ENCODE measurements around the gene POU2F1.
"Not testable (repeated sequence)": the region's sequence is repeated elsewhere in the genome, so short reads cannot be mapped to it uniquely, and the experiment has no call there.

POU2F1 gene

GRCh38 chr1:167221126-167221737, 546 bp downstream of the POU2F1 start:
- H3K4me3 ChIP-seq (ENCODE audit: low read depth, low read length) = peak overlapping the region; percentile 87
- in situ Hi-C loops (cut with HindIII; ENCODE audit: low sequenced_read_pairs) = no loop called here
- DNase-seq (ENCODE audit: low read depth, low spot score) = no peak
- TF ChIP-seq CTCF (IDR thresholded peaks at IDR 0.05; ENCODE audit: low read depth, low read length) = no peak

- H3K4me3 ChIP-seq (ENCODE audit: low read depth, low read length) = peak overlapping the region; percentile 87
- in situ Hi-C loops (cut with HindIII; ENCODE audit: low sequenced_read_pairs) = no loop called here
- no peak for TF ChIP-seq CTCF (IDR thresholded peaks at IDR 0.05; ENCODE audit: low read depth, low read length)
- peak; percentile 82 for DNase-seq (ENCODE audit: low read depth, low spot score)
Measured at GRCh38 chr1:167221738-167222610, 1.3 kb downstream of the POU2F1 start.

- H3K4me3 ChIP-seq (ENCODE audit: low read depth, low read length) = no peak overlapping the region
- in situ Hi-C loops (cut with HindIII; ENCODE audit: low sequenced_read_pairs) = no loop called here
- peak; percentile 61 for DNase-seq (ENCODE audit: low read depth, low spot score)
- TF ChIP-seq CTCF (IDR thresholded peaks at IDR 0.05; ENCODE audit: low read depth, low read length) = no peak
Measured at GRCh38 chr1:167223144-167224103, 2.7 kb downstream of the POU2F1 start.

- in situ Hi-C loops (cut with HindIII; ENCODE audit: low sequenced_read_pairs); H3K4me3 ChIP-seq (ENCODE audit: low read depth, low read length); DNase-seq (ENCODE audit: low read depth, low spot score): not testable (repeated sequence)
Measured at GRCh38 chr1:167224734-167225235, 4.1 kb downstream of the POU2F1 start.

- in situ Hi-C loops (cut with HindIII; ENCODE audit: low sequenced_read_pairs) = no loop called here
- no peak for TF ChIP-seq CTCF (IDR thresholded peaks at IDR 0.05; ENCODE audit: low read depth, low read length)
- no peak for DNase-seq (ENCODE audit: low read depth, low spot score)
- no peak overlapping the region for H3K4me3 ChIP-seq (ENCODE audit: low read depth, low read length)
Measured at GRCh38 chr1:167225920-167226319, 5.2 kb downstream of the POU2F1 start.

- H3K4me3 ChIP-seq (ENCODE audit: low read depth, low read length) = no peak overlapping the region
- no peak for TF ChIP-seq CTCF (IDR thresholded peaks at IDR 0.05; ENCODE audit: low read depth, low read length)
- in situ Hi-C loops (cut with HindIII; ENCODE audit: low sequenced_read_pairs) = no loop called here
- no peak for DNase-seq (ENCODE audit: low read depth, low spot score)
Measured at GRCh38 chr1:167227934-167228378, 7.3 kb downstream of the POU2F1 start.

All from astrocyte of the spinal cord (primary cell).